ENCODE measurements around the gene MCTP1. TPM values are rescaled to one million over a fixed set of nuclear protein-coding genes. Genes with fewer than 3 reads are reported as not detected.

The MCTP1 gene
- total and polyA plus RNA-seq, 2 of the 13 experiments (the other 11 are each of a cell fraction or from before 2014, with no cell fraction given), result 0.15 to 0.48 TPM

DNA sequence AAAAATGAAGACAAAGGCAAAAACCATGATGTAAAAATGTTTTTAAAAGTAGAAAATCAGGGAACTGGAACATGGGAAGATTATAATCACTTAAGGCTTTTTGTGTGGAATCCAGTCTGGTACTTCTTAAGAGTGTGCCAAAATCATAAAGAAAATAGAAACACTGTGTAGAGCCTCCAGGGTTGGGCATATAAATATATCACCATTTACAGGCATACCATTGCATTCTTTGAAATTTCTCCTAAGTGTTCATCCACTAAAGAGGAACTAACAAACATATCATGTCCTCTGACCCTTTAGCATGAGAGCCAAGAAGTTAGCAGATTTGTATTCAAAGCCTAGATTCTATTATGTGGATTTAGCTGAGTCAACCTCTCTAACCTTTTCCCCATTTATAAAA, 573.1 kb downstream of the MCTP1 start:
- no peak overlapping the region for H3K4me2 ChIP-seq (ENCODE audit: low read depth, low read length)
- ChIA-PET POLR2A (no interaction called here), CTCF (ENCODE audit: low intra/inter-chr PET ratio, low total read pairs) (no interaction called here)
- H3K4me1 ChIP-seq (ENCODE audit: insufficient read depth, low read length), result no peaks in the 10 kb centered on the region
- TF ChIP-seq ZBTB42 (CRISPR knock-in tag; IDR thresholded peaks at IDR 0.05), result no peak
- no peak for TF ChIP-seq ZNF143 (CRISPR knock-in tag; IDR thresholded peaks at IDR 0.05)
- TF ChIP-seq SMAD3 (CRISPR knock-in tag; IDR thresholded peaks at IDR 0.05), result no peak
- no peak for TF ChIP-seq ETV6 (CRISPR knock-in tag; conservative IDR thresholded peaks at IDR 0.05)
- TF ChIP-seq NAIF1 (CRISPR knock-in tag; IDR thresholded peaks at IDR 0.05; ENCODE audit: borderline replicate concordance), result no peak
- no peaks in the 10 kb centered on the region for H3K27me3 ChIP-seq (ENCODE audit: control insufficient read depth in 1 of 2, insufficient read depth in 2 of 2, low read length in 2 of 2)
- no TSS peak for BruUV-seq (replicated peaks)
- FAIRE-seq, result no peak
- in situ Hi-C loops (cut with HindIII; ENCODE audit: extremely low pct_ligation_motif_present, low pct_unique_long_range_greater_than_20kb) (no loop called here), intact Hi-C loops (cut with micrococcal nuclease; ENCODE audit: unreplicated experiment) (no loop called here)
- no peaks in the 10 kb centered on the region for H3K9me3 ChIP-seq (ENCODE audit: low read length)
- no peak for ATAC-seq
- H3K27ac ChIP-seq (ENCODE audit: extremely low read length, insufficient read depth, low read length), result no peak overlapping the region
- DNase-seq (ENCODE audit: low spot score), result no peak
- no peak overlapping the region for H3K4me3 ChIP-seq (replicated peaks in 1 of 3; ENCODE audit: insufficient read depth in 1 of 3, low read depth in 2 of 3, low read length in 3 of 3)
- no peak overlapping the region for H3K9ac ChIP-seq (ENCODE audit: insufficient read depth, low read depth, low read length)
- no peaks in the 10 kb centered on the region for H4K20me1 ChIP-seq (ENCODE audit: insufficient read depth, low read length)
- peaks cover 0 to 1% of the 10 kb centered on the region in 2 experiments; a peak in 3 of 5 replicates for H3K36me3 ChIP-seq (replicated peaks in 1 of 2; ENCODE audit: control insufficient read depth in 1 of 2, insufficient read depth in 2 of 2, low read length in 2 of 2)
- H2AFZ ChIP-seq (ENCODE audit: low read length), result no peak overlapping the region
- no peaks in the 10 kb centered on the region for H3K79me2 ChIP-seq (ENCODE audit: insufficient read depth, low read length)

- H3K9me3 ChIP-seq (ENCODE audit: low read length), result no peaks in the 10 kb centered on the region
- in situ Hi-C loops (cut with HindIII; ENCODE audit: extremely low pct_ligation_motif_present, low pct_unique_long_range_greater_than_20kb), result no loop called here
- H3K27me3 ChIP-seq (ENCODE audit: control insufficient read depth in 1 of 2, insufficient read depth in 2 of 2, low read length in 2 of 2), result no peaks in the 10 kb centered on the region
- H3K9ac ChIP-seq (ENCODE audit: insufficient read depth, low read depth, low read length), result no peak overlapping the region
- no peaks in the 10 kb centered on the region for H4K20me1 ChIP-seq (ENCODE audit: insufficient read depth, low read length)
- H3K27ac ChIP-seq (ENCODE audit: extremely low read length, insufficient read depth, low read length), result no peak overlapping the region
- H2AFZ ChIP-seq (ENCODE audit: low read length), result no peak overlapping the region
- TF ChIP-seq ZNF382 (CRISPR knock-in tag; IDR thresholded peaks at IDR 0.05; ENCODE audit: borderline replicate concordance), result no peak
- no peak for TF ChIP-seq KAT7 (CRISPR knock-in tag; IDR thresholded peaks at IDR 0.05; ENCODE audit: borderline replicate concordance)
- TF ChIP-seq IRF2 (CRISPR knock-in tag; IDR thresholded peaks at IDR 0.05), result no peak
- TF ChIP-seq, protein P1, sequence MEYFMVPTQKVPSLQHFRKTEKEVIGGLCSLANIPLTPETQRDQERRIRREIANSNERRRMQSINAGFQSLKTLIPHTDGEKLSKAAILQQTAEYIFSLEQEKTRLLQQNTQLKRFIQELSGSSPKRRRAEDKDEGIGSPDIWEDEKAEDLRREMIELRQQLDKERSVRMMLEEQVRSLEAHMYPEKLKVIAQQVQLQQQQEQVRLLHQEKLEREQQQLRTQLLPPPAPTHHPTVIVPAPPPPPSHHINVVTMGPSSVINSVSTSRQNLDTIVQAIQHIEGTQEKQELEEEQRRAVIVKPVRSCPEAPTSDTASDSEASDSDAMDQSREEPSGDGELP (IDR thresholded peaks at IDR 0.05; ENCODE audit: borderline replicate concordance, low read depth), result no peak
- no peak for TF ChIP-seq ZNF205 (CRISPR knock-in tag; IDR thresholded peaks at IDR 0.05)
- no peak for TF ChIP-seq NFIC (IDR thresholded peaks at IDR 0.05; ENCODE audit: low read length)
- no peak for TF ChIP-seq SCMH1 (CRISPR knock-in tag; IDR thresholded peaks at IDR 0.05; ENCODE audit: borderline replicate concordance)
- no peak for TF ChIP-seq NKX3-1 (CRISPR knock-in tag; IDR thresholded peaks at IDR 0.05)
- TF ChIP-seq ZNF75D (CRISPR knock-in tag; IDR thresholded peaks at IDR 0.05; ENCODE audit: borderline replicate concordance), result no peak
- no peak for TF ChIP-seq YEATS4 (CRISPR knock-in tag; IDR thresholded peaks at IDR 0.05; ENCODE audit: borderline replicate concordance)
- no peak for TF ChIP-seq ZIK1 (CRISPR knock-in tag; IDR thresholded peaks at IDR 0.05; ENCODE audit: borderline replicate concordance, low read depth)
- no peak for FAIRE-seq
- no peak for ATAC-seq
- no TSS peak for BruUV-seq (replicated peaks)
- ChIA-PET POLR2A (no interaction called here), CTCF (ENCODE audit: low intra/inter-chr PET ratio, low total read pairs) (no interaction called here)
- H3K4me1 ChIP-seq (ENCODE audit: insufficient read depth, low read length), result no peaks in the 10 kb centered on the region
- H3K4me2 ChIP-seq (ENCODE audit: low read depth, low read length), result no peak overlapping the region
- WGBS (ENCODE audit: low lambda C conversion rate), result 96% methylated on average over 1 of the region's 1 CpG
- no peak overlapping the region for H3K4me3 ChIP-seq (replicated peaks in 1 of 3; ENCODE audit: insufficient read depth in 1 of 3, low read depth in 2 of 3, low read length in 3 of 3)
- intact Hi-C loops (cut with micrococcal nuclease; ENCODE audit: unreplicated experiment), result no loop called here
- no peak for DNase-seq (ENCODE audit: low spot score)
- H3K36me3 ChIP-seq (replicated peaks in 1 of 2; ENCODE audit: control insufficient read depth in 1 of 2, insufficient read depth in 2 of 2, low read length in 2 of 2), result peaks cover 0 to 1% of the 10 kb centered on the region in 2 experiments; a peak in 3 of 5 replicates
- H3K79me2 ChIP-seq (ENCODE audit: insufficient read depth, low read length), result no peaks in the 10 kb centered on the region
Observed at GRCh38 chr5:94709277-94709676, 575.6 kb downstream of the MCTP1 start.
